Measurements from ENCODE around the gene GRAMD4.

Gene GRAMD4

DNA sequence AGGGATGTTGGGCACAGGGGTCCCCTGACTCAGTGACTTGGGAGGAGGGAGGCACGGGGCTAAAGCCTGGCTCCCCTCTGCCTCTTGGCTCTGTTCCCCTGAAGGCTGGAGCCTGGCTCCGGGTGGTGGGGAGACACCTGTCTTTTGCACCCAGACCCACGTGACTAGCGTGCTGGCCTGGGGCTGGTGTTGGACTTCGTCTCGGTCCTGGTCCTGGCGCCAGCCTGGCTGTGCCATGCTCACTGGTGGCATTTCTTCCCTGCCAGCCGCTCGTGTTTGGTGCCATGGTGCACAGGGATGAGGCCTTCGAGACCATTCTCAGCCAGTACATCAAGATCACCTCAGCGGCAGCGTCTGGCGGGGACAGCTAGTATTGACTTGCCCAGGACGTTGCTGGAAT lies 56.7 kb downstream of the GRAMD4 start:
- no peak overlapping the region for H3K4me3 ChIP-seq (ENCODE audit: low read depth, low read length)
- H3K36me3 ChIP-seq (ENCODE audit: control insufficient read depth, insufficient read depth, low read length) = peaks cover 26% of the 10 kb centered on the region
- H3K27me3 ChIP-seq (ENCODE audit: control insufficient read depth, insufficient read depth, low read length) = no peaks in the 10 kb centered on the region
- no peaks in the 10 kb centered on the region for H3K9me3 ChIP-seq (ENCODE audit: control insufficient read depth, insufficient read depth, low read depth, low read length)
- no peaks in the 10 kb centered on the region for H3K4me1 ChIP-seq (ENCODE audit: control insufficient read depth, insufficient read depth, low read length)
- no peak overlapping the region for H3K27ac ChIP-seq (ENCODE audit: low read depth, low read length)
- H3K9ac ChIP-seq (ENCODE audit: low read length) = no peak overlapping the region

- no peaks in the 10 kb centered on the region for H3K9me3 ChIP-seq (ENCODE audit: control insufficient read depth, insufficient read depth, low read depth, low read length)
- H3K27ac ChIP-seq (ENCODE audit: low read depth, low read length) = no peak overlapping the region
- no peaks in the 10 kb centered on the region for H3K27me3 ChIP-seq (ENCODE audit: control insufficient read depth, insufficient read depth, low read length)
- no peak overlapping the region for H3K4me3 ChIP-seq (ENCODE audit: low read depth, low read length)
- H3K9ac ChIP-seq (ENCODE audit: low read length) = no peak overlapping the region
- no peaks in the 10 kb centered on the region for H3K4me1 ChIP-seq (ENCODE audit: control insufficient read depth, insufficient read depth, low read length)
- peaks cover 26% of the 10 kb centered on the region for H3K36me3 ChIP-seq (ENCODE audit: control insufficient read depth, insufficient read depth, low read length)
Observed at GRCh38 chr22:46677323-46678002, 57.3 kb downstream of the GRAMD4 start.

DNA sequence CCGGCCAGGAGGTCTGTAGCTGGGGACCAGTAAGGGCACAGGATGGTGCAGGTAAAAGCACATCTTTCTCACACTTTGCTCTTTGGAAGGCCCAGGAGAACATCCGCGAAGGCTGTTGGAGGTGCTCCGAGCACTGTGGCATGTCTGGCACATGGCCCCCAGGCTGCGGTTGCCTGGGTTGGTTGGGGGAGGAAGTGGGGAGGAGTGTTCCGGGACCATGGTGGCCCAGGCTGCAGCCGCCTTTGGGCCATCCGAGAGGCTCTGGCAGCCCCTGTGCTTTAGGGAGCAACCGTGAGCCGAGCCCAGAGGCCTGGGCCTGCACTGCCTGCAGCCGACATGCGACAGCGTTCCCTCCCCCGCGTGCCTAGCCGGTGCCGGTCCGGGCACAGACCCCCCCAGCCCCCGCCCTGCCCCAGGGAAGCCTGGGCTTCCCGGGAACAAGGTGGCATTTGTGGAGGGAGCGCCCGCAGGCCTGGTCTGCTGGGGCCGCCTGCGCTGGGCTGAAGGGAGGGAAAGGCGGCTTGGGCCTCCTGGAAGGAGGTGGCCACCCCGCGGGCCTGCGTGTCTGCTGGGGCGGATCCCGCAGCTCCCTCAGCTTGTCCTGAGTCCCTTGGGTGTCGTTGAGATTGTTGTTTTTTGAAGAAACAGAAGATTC lies 57.9 kb downstream of the GRAMD4 start:
- peaks cover 21% of the 10 kb centered on the region for H3K36me3 ChIP-seq (ENCODE audit: control insufficient read depth, insufficient read depth, low read length)
- no peak overlapping the region for H3K27ac ChIP-seq (ENCODE audit: low read depth, low read length)
- no peaks in the 10 kb centered on the region for H3K9me3 ChIP-seq (ENCODE audit: control insufficient read depth, insufficient read depth, low read depth, low read length)
- no peaks in the 10 kb centered on the region for H3K4me1 ChIP-seq (ENCODE audit: control insufficient read depth, insufficient read depth, low read length)
- no peak overlapping the region for H3K9ac ChIP-seq (ENCODE audit: low read length)
- no peaks in the 10 kb centered on the region for H3K27me3 ChIP-seq (ENCODE audit: control insufficient read depth, insufficient read depth, low read length)
- no peak overlapping the region for H3K4me3 ChIP-seq (ENCODE audit: low read depth, low read length)

GRCh38 chr22:46678785-46679700 lies 58.9 kb downstream of the GRAMD4 start:
- no peak overlapping the region for H3K9ac ChIP-seq (ENCODE audit: low read length)
- no peak overlapping the region for H3K4me3 ChIP-seq (ENCODE audit: low read depth, low read length)
- H3K4me1 ChIP-seq (ENCODE audit: control insufficient read depth, insufficient read depth, low read length) = no peaks in the 10 kb centered on the region
- H3K9me3 ChIP-seq (ENCODE audit: control insufficient read depth, insufficient read depth, low read depth, low read length) = no peaks in the 10 kb centered on the region
- H3K36me3 ChIP-seq (ENCODE audit: control insufficient read depth, insufficient read depth, low read length) = peaks cover 13% of the 10 kb centered on the region
- H3K27me3 ChIP-seq (ENCODE audit: control insufficient read depth, insufficient read depth, low read length) = no peaks in the 10 kb centered on the region
- no peak overlapping the region for H3K27ac ChIP-seq (ENCODE audit: low read depth, low read length)

DNA sequence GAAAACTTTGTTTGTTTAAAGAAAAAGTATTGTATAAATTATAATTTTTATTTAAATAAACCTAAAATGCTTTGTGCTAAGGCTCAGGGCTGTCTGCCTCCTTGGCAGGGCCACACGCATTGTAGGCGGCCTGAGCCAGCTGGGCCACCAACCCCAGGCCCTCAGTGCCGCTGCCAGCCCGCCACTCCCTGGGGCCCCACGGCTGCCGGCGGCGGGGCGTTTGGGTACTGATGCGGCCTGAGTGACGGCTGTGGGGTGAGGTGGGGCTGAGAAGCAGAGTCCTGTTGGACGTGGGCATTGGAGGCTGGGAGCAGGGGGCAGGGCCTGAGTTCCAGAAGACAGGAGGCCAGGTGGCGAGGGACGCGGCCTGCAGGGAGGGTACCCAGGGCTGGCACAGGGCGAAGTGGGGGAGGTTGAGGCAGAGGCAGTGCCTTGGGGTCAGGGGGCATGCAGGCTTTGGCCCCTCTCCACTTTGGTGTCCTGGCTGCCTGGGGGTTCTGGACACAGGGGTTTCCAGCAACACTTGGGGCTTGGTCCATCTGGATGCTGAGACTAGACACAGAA lies 59.6 kb downstream of the GRAMD4 start:
- H3K9me3 ChIP-seq (ENCODE audit: control insufficient read depth, insufficient read depth, low read depth, low read length) = no peaks in the 10 kb centered on the region
- H3K4me1 ChIP-seq (ENCODE audit: control insufficient read depth, insufficient read depth, low read length) = no peaks in the 10 kb centered on the region
- H3K9ac ChIP-seq (ENCODE audit: low read length) = no peak overlapping the region
- H3K4me3 ChIP-seq (ENCODE audit: low read depth, low read length) = no peak overlapping the region
- H3K27ac ChIP-seq (ENCODE audit: low read depth, low read length) = no peak overlapping the region
- H3K36me3 ChIP-seq (ENCODE audit: control insufficient read depth, insufficient read depth, low read length) = peaks cover 13% of the 10 kb centered on the region
- H3K27me3 ChIP-seq (ENCODE audit: control insufficient read depth, insufficient read depth, low read length) = no peaks in the 10 kb centered on the region

- Histone ChIP-seq H3K27me3 (ENCODE audit: control insufficient read depth, insufficient read depth, low read length) (no peaks in the 10 kb centered on the region), H3K27ac (ENCODE audit: low read depth, low read length) (no peak overlapping the region), H3K4me1 (ENCODE audit: control insufficient read depth, insufficient read depth, low read length) (no peaks in the 10 kb centered on the region), H3K4me3 (ENCODE audit: low read depth, low read length) (no peak overlapping the region), H3K9ac (ENCODE audit: low read length) (no peak overlapping the region), H3K36me3 (ENCODE audit: control insufficient read depth, insufficient read depth, low read length) (peaks cover 12% of the 10 kb centered on the region), H3K9me3 (ENCODE audit: control insufficient read depth, insufficient read depth, low read depth, low read length) (no peaks in the 10 kb centered on the region)
Observed at GRCh38 chr22:46681010-46681409, 60.8 kb downstream of the GRAMD4 start.

- Histone ChIP-seq H3K9ac (ENCODE audit: low read length) (no peak overlapping the region), H3K9me3 (ENCODE audit: control insufficient read depth, insufficient read depth, low read depth, low read length) (no peaks in the 10 kb centered on the region), H3K27me3 (ENCODE audit: control insufficient read depth, insufficient read depth, low read length) (no peaks in the 10 kb centered on the region), H3K27ac (ENCODE audit: low read depth, low read length) (no peak overlapping the region), H3K4me1 (ENCODE audit: control insufficient read depth, insufficient read depth, low read length) (no peaks in the 10 kb centered on the region), H3K4me3 (ENCODE audit: low read depth, low read length) (no peak overlapping the region), H3K36me3 (ENCODE audit: control insufficient read depth, insufficient read depth, low read length) (peaks cover 21% of the 10 kb centered on the region)
Observed at GRCh38 chr22:46682011-46682731, 62.0 kb downstream of the GRAMD4 start.

- H3K27ac ChIP-seq (ENCODE audit: low read depth, low read length) = no peak overlapping the region
- H3K9ac ChIP-seq (ENCODE audit: low read length) = no peak overlapping the region
- no peak overlapping the region for H3K4me3 ChIP-seq (ENCODE audit: low read depth, low read length)
- H3K9me3 ChIP-seq (ENCODE audit: control insufficient read depth, insufficient read depth, low read depth, low read length) = no peaks in the 10 kb centered on the region
- no peaks in the 10 kb centered on the region for H3K4me1 ChIP-seq (ENCODE audit: control insufficient read depth, insufficient read depth, low read length)
- no peaks in the 10 kb centered on the region for H3K27me3 ChIP-seq (ENCODE audit: control insufficient read depth, insufficient read depth, low read length)
- peaks cover 34% of the 10 kb centered on the region for H3K36me3 ChIP-seq (ENCODE audit: control insufficient read depth, insufficient read depth, low read length)
Observed at GRCh38 chr22:46684706-46685105, 64.5 kb downstream of the GRAMD4 start.

- no peaks in the 10 kb centered on the region for H3K9me3 ChIP-seq (ENCODE audit: control insufficient read depth, insufficient read depth, low read depth, low read length)
- H3K36me3 ChIP-seq (ENCODE audit: control insufficient read depth, insufficient read depth, low read length) = peaks cover 48% of the 10 kb centered on the region
- no peaks in the 10 kb centered on the region for H3K27me3 ChIP-seq (ENCODE audit: control insufficient read depth, insufficient read depth, low read length)
- no peak overlapping the region for H3K9ac ChIP-seq (ENCODE audit: low read length)
- H3K4me3 ChIP-seq (ENCODE audit: low read depth, low read length) = no peak overlapping the region
- no peak overlapping the region for H3K27ac ChIP-seq (ENCODE audit: low read depth, low read length)
- H3K4me1 ChIP-seq (ENCODE audit: control insufficient read depth, insufficient read depth, low read length) = no peaks in the 10 kb centered on the region
Observed at GRCh38 chr22:46686221-46687047, 66.2 kb downstream of the GRAMD4 start.

DNA sequence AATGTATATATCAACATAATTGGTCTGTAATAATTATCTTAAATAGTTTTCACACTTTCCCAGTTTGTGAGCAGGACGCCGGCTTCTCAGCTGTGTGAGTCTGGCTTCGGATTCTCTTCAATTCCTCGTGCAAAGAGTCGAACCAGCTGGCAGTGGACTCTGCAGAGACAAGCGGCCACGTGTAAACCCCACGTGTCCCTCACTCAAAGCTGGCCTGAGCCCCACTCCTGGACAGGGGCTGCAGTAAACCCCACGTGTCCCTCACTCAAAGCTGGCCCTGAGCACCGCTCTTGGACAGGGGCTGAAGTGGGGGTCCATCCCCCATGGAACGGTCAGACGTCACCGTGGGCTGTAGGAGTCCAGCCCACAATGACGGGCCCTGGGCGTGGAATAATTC lies 66.9 kb downstream of the GRAMD4 start:
- Histone ChIP-seq H3K27me3 (ENCODE audit: control insufficient read depth, insufficient read depth, low read length) (no peaks in the 10 kb centered on the region), H3K27ac (ENCODE audit: low read depth, low read length) (no peak overlapping the region), H3K9me3 (ENCODE audit: control insufficient read depth, insufficient read depth, low read depth, low read length) (no peaks in the 10 kb centered on the region), H3K36me3 (ENCODE audit: control insufficient read depth, insufficient read depth, low read length) (peaks cover 54% of the 10 kb centered on the region), H3K9ac (ENCODE audit: low read length) (no peak overlapping the region), H3K4me1 (ENCODE audit: control insufficient read depth, insufficient read depth, low read length) (no peaks in the 10 kb centered on the region), H3K4me3 (ENCODE audit: low read depth, low read length) (no peak overlapping the region)
